Thyroid gland (tissue), 4 donors: Measurements from ENCODE around the gene ZNF367.

ENCODE experiments used
- POLR2A ChIP-seq, 2 donors: fragments of 450-650 bp; IDR thresholded peaks; one replicate each; pipeline ENCODE4 v1.6.1; 2017; ENCODE audit warnings: antibody characterized with exemption in 2 of 2, mild to moderate bottlenecking in 2 of 2, moderate library complexity in 1 of 2
- TF ChIP-seq, protein P1 (sequence below), 6 experiments: fragments of 200-600 bp in 3 of 6; fragments of 450-650 bp in 3 of 6; sonication (generic) in 3 of 6; IDR thresholded peaks; one replicate each; pipeline ENCODE4 v1.5.1; 2016 to 2019; ENCODE audit warnings: antibody characterized with exemption in 6 of 6, mild to moderate bottlenecking in 2 of 6, inconsistent platforms in 1 of 6, moderate library complexity in 1 of 6

DNA sequence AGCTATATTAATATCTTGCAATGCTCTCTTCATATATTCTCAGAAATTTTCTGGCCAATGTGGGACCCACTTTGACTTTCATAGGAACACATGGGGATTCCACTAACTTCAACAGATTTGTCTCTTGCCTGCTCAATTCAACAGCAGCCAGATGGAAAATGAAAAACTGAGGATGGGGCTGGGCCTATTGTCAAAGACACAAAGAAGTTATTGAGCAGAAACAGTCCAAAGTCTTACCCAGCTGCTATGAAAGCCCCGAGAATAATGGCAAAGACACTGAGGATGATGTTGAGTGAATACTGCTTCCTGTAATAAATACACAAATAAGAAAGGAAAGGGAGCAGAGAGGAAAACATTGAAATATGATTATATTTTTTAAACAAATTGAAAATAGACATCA is 67.3 kb downstream of the ZNF367 start:
- TF ChIP-seq, protein P1, sequence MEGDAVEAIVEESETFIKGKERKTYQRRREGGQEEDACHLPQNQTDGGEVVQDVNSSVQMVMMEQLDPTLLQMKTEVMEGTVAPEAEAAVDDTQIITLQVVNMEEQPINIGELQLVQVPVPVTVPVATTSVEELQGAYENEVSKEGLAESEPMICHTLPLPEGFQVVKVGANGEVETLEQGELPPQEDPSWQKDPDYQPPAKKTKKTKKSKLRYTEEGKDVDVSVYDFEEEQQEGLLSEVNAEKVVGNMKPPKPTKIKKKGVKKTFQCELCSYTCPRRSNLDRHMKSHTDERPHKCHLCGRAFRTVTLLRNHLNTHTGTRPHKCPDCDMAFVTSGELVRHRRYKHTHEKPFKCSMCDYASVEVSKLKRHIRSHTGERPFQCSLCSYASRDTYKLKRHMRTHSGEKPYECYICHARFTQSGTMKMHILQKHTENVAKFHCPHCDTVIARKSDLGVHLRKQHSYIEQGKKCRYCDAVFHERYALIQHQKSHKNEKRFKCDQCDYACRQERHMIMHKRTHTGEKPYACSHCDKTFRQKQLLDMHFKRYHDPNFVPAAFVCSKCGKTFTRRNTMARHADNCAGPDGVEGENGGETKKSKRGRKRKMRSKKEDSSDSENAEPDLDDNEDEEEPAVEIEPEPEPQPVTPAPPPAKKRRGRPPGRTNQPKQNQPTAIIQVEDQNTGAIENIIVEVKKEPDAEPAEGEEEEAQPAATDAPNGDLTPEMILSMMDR (IDR thresholded peaks at IDR 0.05): no peak
- no peak for TF ChIP-seq POLR2A (IDR thresholded peaks at IDR 0.05)
